H9 (cell line): ENCODE measurements around the gene NPTX1. TPM values are rescaled to one million over a fixed set of nuclear protein-coding genes. Genes with fewer than 3 reads are reported as not detected.
A peak's percentile ranks its signal among the peaks of the same experiment; 100 is the strongest.

Source experiments
- DNase-seq: peaks from one replicate; pipeline ENCODE4 v3.0.0-alpha.2; 2017
- H2AFZ ChIP-seq: one replicate; pipeline ENCODE4 v1.6.1; 2013; ENCODE audit warnings: mild to moderate bottlenecking, low read length, control low read depth, moderate library complexity
- H2AK5ac ChIP-seq: 2 replicates; pipeline ENCODE4 v1.6.1; 2013; ENCODE audit warnings: low read length, control low read depth, mixed read lengths; ENCODE audit not compliant: insufficient read length
- H2BK120ac ChIP-seq: one replicate; pipeline ENCODE4 v1.6.1; 2013; ENCODE audit warnings: low read depth, mild to moderate bottlenecking, low read length, control low read depth, inconsistent platforms; ENCODE audit not compliant: poor library complexity, severe bottlenecking
- H2BK12ac ChIP-seq: 2 replicates; pipeline ENCODE4 v1.6.1; 2013; ENCODE audit warnings: low read length, control low read depth, mixed read lengths, low read depth; ENCODE audit not compliant: insufficient read length
- H2BK15ac ChIP-seq: 2 replicates; pipeline ENCODE4 v1.6.1; 2013; ENCODE audit warnings: low read depth, low read length, control low read depth
- H2BK20ac ChIP-seq: one replicate; pipeline ENCODE4 v1.6.1; 2013; ENCODE audit warnings: low read depth, mild to moderate bottlenecking, low read length, control low read depth, inconsistent platforms; ENCODE audit not compliant: poor library complexity, severe bottlenecking
- H2BK5ac ChIP-seq: 2 replicates; pipeline ENCODE4 v1.6.1; 2013; ENCODE audit warnings: low read length, control low read depth, mixed read lengths; ENCODE audit not compliant: insufficient read length
- H3K14ac ChIP-seq: 2 replicates; pipeline ENCODE4 v1.6.1; 2013; ENCODE audit warnings: low read length, control low read depth; ENCODE audit not compliant: insufficient read depth
- H3K18ac ChIP-seq: 2 replicates; pipeline ENCODE4 v1.6.1; 2013; ENCODE audit warnings: low read depth, mild to moderate bottlenecking, mixed read lengths, low read length, control low read depth; ENCODE audit not compliant: insufficient read length
- H3K23ac ChIP-seq: 2 replicates; pipeline ENCODE4 v1.6.1; 2013; ENCODE audit warnings: low read length, control low read depth, mixed read lengths, low read depth; ENCODE audit not compliant: insufficient read length
- H3K23me2 ChIP-seq: 2 replicates; pipeline ENCODE4 v1.6.1; 2013; ENCODE audit warnings: low read depth, mild to moderate bottlenecking, mixed read lengths, low read length, control low read depth; ENCODE audit not compliant: insufficient read length, poor library complexity, severe bottlenecking
- H3K27ac ChIP-seq: 2 replicates; pipeline ENCODE4 v1.5.1; 2013; ENCODE audit warnings: low read length, control low read depth, mixed read lengths, low read depth; ENCODE audit not compliant: insufficient read length
- H3K27me3 ChIP-seq: 2 replicates; pipeline ENCODE4 v1.6.1; 2013; ENCODE audit warnings: low read length, control low read depth, inconsistent platforms; ENCODE audit not compliant: insufficient read depth
- H3K4ac ChIP-seq: 2 replicates; pipeline ENCODE4 v1.6.1; 2013; ENCODE audit warnings: low read depth, mild to moderate bottlenecking, control low read depth, inconsistent platforms, low read length, moderate library complexity
- H3K4me1 ChIP-seq: 2 replicates; pipeline ENCODE4 v1.6.1; 2013; ENCODE audit warnings: low read length, control low read depth, inconsistent platforms; ENCODE audit not compliant: insufficient read depth
- H3K4me2 ChIP-seq: 2 replicates; pipeline ENCODE4 v1.6.1; 2013; ENCODE audit warnings: low read length, control low read depth, mixed read lengths; ENCODE audit not compliant: insufficient read length, insufficient read depth
- H3K56ac ChIP-seq: 2 replicates; pipeline ENCODE4 v1.6.1; 2013; ENCODE audit warnings: low read depth, mild to moderate bottlenecking, mixed read lengths, low read length, control low read depth; ENCODE audit not compliant: insufficient read length
- H3K79me1 ChIP-seq: 2 replicates; pipeline ENCODE4 v1.6.1; 2013; ENCODE audit warnings: low read depth, mild to moderate bottlenecking, moderate library complexity, low read length, control low read depth, inconsistent platforms; ENCODE audit not compliant: insufficient read depth, poor library complexity, severe bottlenecking
- H3K79me2 ChIP-seq: 2 replicates; pipeline ENCODE4 v1.6.1; 2013; ENCODE audit warnings: low read length, control low read depth, inconsistent platforms; ENCODE audit not compliant: insufficient read depth
- H3K9ac ChIP-seq: 2 replicates; pipeline ENCODE4 v1.6.1; 2013; ENCODE audit warnings: low read length, control low read depth, mixed read lengths; ENCODE audit not compliant: insufficient read length; ENCODE audit errors: extremely low read depth
- H3K9me3 ChIP-seq: one replicate; pipeline ENCODE4 v1.6.1; 2013; ENCODE audit warnings: low read depth, low read length, inconsistent platforms; ENCODE audit not compliant: control insufficient read depth
- H3T11ph ChIP-seq: one replicate; pipeline ENCODE4 v1.6.1; 2013; ENCODE audit warnings: mild to moderate bottlenecking, low read length, control low read depth, inconsistent platforms
- H4K20me1 ChIP-seq: one replicate; pipeline ENCODE4 v1.6.1; 2013; ENCODE audit not compliant: control insufficient read depth, insufficient read length, insufficient read depth
- H4K5ac ChIP-seq: 2 replicates; pipeline ENCODE4 v1.6.1; 2013; ENCODE audit warnings: low read depth, mild to moderate bottlenecking, mixed read lengths, low read length, control low read depth; ENCODE audit not compliant: insufficient read length
- H4K8ac ChIP-seq: replicated peaks from 2 replicates; pipeline ENCODE4 v1.6.1; 2013; ENCODE audit warnings: low read length, control low read depth, mixed read lengths, low read depth; ENCODE audit not compliant: insufficient read length
- H4K91ac ChIP-seq: 2 replicates; pipeline ENCODE4 v1.6.1; 2013; ENCODE audit warnings: low read depth, mild to moderate bottlenecking, moderate library complexity, mixed read lengths, low read length, control low read depth; ENCODE audit not compliant: insufficient read length
- H3K27ac Mint-ChIP-seq, 3 experiments: 2 replicates in 2 of 3; 3 replicates in 1 of 3; pipeline ENCODE4 v1.8.0; 2020 to 2021; ENCODE audit warnings: mixed read lengths in 3 of 3, mild to moderate bottlenecking in 1 of 3, moderate library complexity in 1 of 3
- H3K27me3 Mint-ChIP-seq: 2 replicates; pipeline ENCODE4 v1.8.0; 2021; ENCODE audit warnings: low read depth, mild to moderate bottlenecking, moderate library complexity, mixed read lengths
- H3K36me3 Mint-ChIP-seq, 3 experiments: 2 replicates in 2 of 3; 3 replicates in 1 of 3; pipeline ENCODE4 v1.8.0; 2020 to 2021; ENCODE audit warnings: low read depth in 3 of 3, mixed read lengths in 3 of 3; ENCODE audit not compliant: insufficient read depth in 1 of 3
- H3K4me1 Mint-ChIP-seq, 2 experiments: 2 replicates each; pipeline ENCODE4 v1.8.0; 2020; ENCODE audit warnings: mixed read lengths in 2 of 2
- H3K4me3 Mint-ChIP-seq, 2 experiments: 2 replicates in 1 of 2; 3 replicates in 1 of 2; pipeline ENCODE4 v1.8.0; 2020 to 2021; ENCODE audit warnings: mild to moderate bottlenecking in 2 of 2, mixed read lengths in 2 of 2, moderate library complexity in 1 of 2
- H3K9me3 Mint-ChIP-seq, 2 experiments: 2 replicates in 1 of 2; 3 replicates in 1 of 2; pipeline ENCODE4 v1.8.0; 2020; ENCODE audit warnings: mild to moderate bottlenecking in 2 of 2, mixed read lengths in 2 of 2, moderate library complexity in 1 of 2
- CTCF ChIP-seq: fragments of 200-600 bp; sonication (generic); conservative IDR thresholded peaks from 3 replicates; pipeline ENCODE4 v1.8.0; 2021; ENCODE audit warnings: antibody characterized with exemption, mild to moderate bottlenecking
- WGBS: extraction: QIAGEN DNeasy Blood & Tissue Kit; methylation state at CpG from one replicate; pipeline ENCODE4 v1.1.7; 2013; ENCODE audit warnings: missing lambda C conversion rate, low lambda C conversion rate, mixed read lengths; ENCODE audit not compliant: insufficient read length; ENCODE audit errors: extremely low coverage; 5-methylcytosine and 5-hydroxymethylcytosine counted together
- total RNA-seq: library from RNA; stranded (reverse); gene quantifications from 2 replicates; pipeline ENCODE4 v1.2.1, GENCODE V29; 2021

Gene NPTX1
- total RNA-seq, 1 experiment from 2014 or later = 20.5 TPM

- Mint-ChIP-seq H3K4me1 (peaks cover 13 to 24% of the 10 kb centered on the region in 2 experiments), H3K9me3 (no peaks in the 10 kb centered on the region; a peak in 1 of 5 replicates), H3K27me3 (peaks cover 78% of the 10 kb centered on the region), H3K36me3 (peaks cover 0 to 2% (median 0%) of the 10 kb centered on the region in 3 experiments; a peak in 1 of 7 replicates), H3K4me3 (peak overlapping the region; percentile 90 to 93), H3K27ac (peak overlapping the region in 2 of 3 experiments; percentile 15 to 42; a peak in 1 of 7 replicates)
- Histone ChIP-seq H4K5ac (no peak overlapping the region), H2BK15ac (no peak overlapping the region), H3K9me3 (no peaks in the 10 kb centered on the region), H2AFZ (no peak overlapping the region), H2BK5ac (no peak overlapping the region), H3K23ac (no peak overlapping the region), H3K56ac (no peak overlapping the region), H2BK120ac (no peak overlapping the region), H3K4me1 (peaks cover 2% of the 10 kb centered on the region; the same call in 1 of the 2 replicates), H2BK12ac (no peak overlapping the region), H2AK5ac (no peak overlapping the region), H3K79me2 (no peaks in the 10 kb centered on the region), H4K20me1 (no peaks in the 10 kb centered on the region), H3K9ac (no peak overlapping the region), H3K18ac (no peak overlapping the region), H3T11ph (no peak overlapping the region), H3K4me2 (no peak overlapping the region), H4K91ac (no peak overlapping the region), H3K14ac (no peak overlapping the region), H3K4ac (no peak overlapping the region), H4K8ac (no peak overlapping the region), H2BK20ac (no peak overlapping the region), H3K27ac (no peak overlapping the region), H3K79me1 (no peaks in the 10 kb centered on the region), H3K23me2 (peaks cover 10% of the 10 kb centered on the region), H3K27me3 (no peaks in the 10 kb centered on the region)
- WGBS = no CpG with 5 or more reads among the region's 4 CpGs
- no peak for DNase-seq
- no peak for TF ChIP-seq CTCF
Measured at GRCh38 chr17:80455784-80456183, 20.6 kb downstream of the NPTX1 start.
